ENCODE data around the gene DAB2IP. TPM values are rescaled to one million over a fixed set of nuclear protein-coding genes. Genes with fewer than 3 reads are reported as not detected.

The DAB2IP gene
- total and polyA plus RNA-seq, 9 donors: 26.3 to 49.0 (median 39.3) TPM

DNA sequence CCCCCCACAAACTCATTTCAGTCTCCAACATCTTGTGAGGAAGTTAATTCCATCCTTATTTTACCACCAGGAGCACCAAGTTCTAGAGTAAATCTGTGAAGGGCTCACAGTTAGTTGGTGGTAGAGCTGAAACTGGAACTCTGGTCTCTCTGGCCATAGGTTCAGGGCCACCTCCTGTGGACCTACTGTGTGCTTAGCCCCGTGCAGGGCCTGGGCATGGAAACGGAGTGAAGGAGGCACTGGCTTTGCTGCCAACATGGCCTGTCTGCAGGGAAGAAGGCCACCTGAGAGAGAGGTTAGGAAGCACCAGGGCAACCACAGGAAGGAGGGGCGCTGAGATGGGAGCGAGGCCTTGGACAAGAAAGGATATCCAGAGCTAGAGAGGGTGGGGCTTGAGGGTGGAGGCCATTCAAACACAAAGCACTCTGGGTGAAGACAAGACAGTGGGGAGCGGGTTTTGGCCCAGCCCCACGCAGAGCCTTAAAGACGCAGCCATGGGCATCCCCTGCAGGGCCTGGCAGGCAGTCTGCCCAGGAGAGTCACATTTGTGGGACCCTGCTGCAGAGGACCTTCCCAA is 16.0 kb upstream of the DAB2IP start:
- Histone ChIP-seq H3K27ac (ENCODE audit: low read length) (no peak overlapping the region), H3K4me1 (ENCODE audit: control insufficient read depth, insufficient read depth, low read length) (peaks cover 63% of the 10 kb centered on the region)
- no peak for DNase-seq

DNA sequence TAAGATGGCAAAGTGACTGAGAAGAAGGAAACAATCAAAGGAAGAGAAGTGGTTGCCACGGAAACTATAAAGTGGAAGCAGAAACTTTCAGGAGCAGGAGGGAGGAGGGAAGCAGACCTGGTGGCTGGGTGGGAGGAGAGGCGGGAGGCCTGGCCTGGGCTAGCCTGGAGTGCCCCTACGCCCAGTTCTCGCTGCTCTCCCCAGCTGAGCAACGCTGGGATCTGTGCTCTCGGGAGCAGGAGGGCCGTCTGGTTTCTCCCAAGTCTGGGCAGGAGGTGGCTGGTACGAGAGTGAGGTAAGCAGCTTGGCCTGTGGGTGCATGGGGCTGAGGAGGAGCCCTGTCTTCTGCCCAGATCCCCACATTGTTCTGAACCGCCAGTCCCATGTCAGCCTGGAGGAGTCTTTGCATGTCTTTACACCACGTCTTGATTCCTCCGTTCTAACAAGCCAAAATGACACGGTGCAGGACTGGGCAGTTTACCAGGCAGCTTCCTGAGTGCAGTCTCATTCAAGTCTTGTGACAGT is 15.0 kb upstream of the DAB2IP start:
- peaks cover 73% of the 10 kb centered on the region for H3K4me1 ChIP-seq (ENCODE audit: control insufficient read depth, insufficient read depth, low read length)
- no peaks in the 10 kb centered on the region for H3K27me3 ChIP-seq (ENCODE audit: control insufficient read depth, insufficient read depth, low read length)
- WGBS (ENCODE audit: insufficient coverage): 57% methylated on average over 8 of the region's 12 CpGs
- H3K36me3 ChIP-seq (ENCODE audit: control insufficient read depth, insufficient read depth, low read length): no peaks in the 10 kb centered on the region
- H3K4me3 ChIP-seq (ENCODE audit: low read length): no peak overlapping the region
- peak overlapping the region; percentile 38 for H3K27ac ChIP-seq (ENCODE audit: low read length)
- H3K9me3 ChIP-seq (replicated peaks; ENCODE audit: control insufficient read depth, low read depth, low read length): no peaks in the 10 kb centered on the region
- DNase-seq: peak; percentile 84

More for the DNA sequence above, 16.0 kb upstream of the DAB2IP start:
- WGBS (ENCODE audit: insufficient coverage): 73% methylated on average over 6 of the region's 7 CpGs
- no peaks in the 10 kb centered on the region for H3K27me3 ChIP-seq (ENCODE audit: control insufficient read depth, insufficient read depth, low read length)
- H3K36me3 ChIP-seq (ENCODE audit: control insufficient read depth, insufficient read depth, low read length): no peaks in the 10 kb centered on the region
- H3K9me3 ChIP-seq (replicated peaks; ENCODE audit: control insufficient read depth, low read depth, low read length): no peaks in the 10 kb centered on the region
- no peak overlapping the region for H3K4me3 ChIP-seq (ENCODE audit: low read length)

DNA sequence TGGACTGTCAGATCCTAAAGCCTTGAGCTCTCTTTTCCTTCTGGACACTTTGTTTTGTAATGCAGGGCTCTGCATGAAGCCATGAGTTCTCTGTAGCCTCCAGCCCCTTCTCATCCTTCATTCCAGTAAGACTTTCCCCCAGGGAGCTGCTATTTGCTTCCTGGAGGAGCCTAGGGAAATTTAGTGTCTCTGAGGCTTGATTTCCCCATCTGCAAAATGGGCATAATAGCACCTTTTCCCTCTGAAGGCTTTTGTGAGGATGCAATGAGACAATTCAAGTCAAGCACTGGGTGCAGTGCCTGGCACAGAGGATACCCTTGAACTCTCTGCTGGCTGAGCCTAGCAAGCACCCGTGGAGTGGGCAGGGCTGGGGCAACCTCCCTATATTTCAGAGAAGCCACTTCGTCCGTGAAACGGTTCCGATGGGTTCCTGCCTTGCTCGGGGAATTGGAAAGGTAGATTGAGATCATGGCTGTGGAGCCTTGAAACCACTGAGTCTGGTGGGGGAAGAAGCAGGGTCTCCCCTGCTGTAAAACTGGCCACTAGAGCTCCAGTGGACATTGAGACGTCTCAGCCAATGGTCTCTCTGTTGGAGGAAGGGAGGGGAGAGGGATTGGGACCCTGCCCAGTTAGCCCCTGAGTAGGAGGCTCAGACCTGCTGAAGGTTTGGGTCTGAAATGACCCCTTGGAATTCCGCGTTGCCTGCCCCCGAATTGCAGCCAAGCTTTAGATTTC is 14.3 kb upstream of the DAB2IP start:
- peak overlapping the region; percentile 57 for H3K27ac ChIP-seq (ENCODE audit: low read length)
- 27% methylated on average over 4 of the region's 10 CpGs for WGBS (ENCODE audit: insufficient coverage)

DNA sequence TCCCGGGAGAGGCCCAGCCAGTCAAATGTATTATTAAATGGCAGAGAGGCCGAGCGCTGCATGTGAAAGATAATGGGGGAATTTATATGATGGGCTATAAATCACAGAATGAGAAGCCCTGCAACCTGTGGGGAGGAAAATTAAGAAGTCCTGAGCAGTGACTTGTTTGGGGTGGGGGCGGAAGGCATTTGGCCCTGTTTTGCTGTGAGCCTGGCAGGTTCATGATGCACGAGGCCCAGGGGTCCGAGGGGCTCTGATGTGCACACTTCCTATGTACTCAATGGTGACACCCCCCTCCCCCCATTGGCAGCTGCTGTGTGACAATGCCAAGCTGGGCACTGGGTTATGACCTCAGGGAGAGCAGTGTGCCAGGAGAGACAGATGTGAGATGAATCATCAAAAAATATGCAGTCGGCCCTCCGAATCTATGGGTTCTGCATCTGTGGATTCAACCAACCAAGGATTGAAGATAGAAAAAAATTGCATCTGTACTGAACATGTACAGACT is 13.7 kb upstream of the DAB2IP start:
- WGBS (ENCODE audit: insufficient coverage): 15% methylated on average over 4 of the region's 8 CpGs
- H3K4me1 ChIP-seq (ENCODE audit: control insufficient read depth, insufficient read depth, low read length): peaks cover 65% of the 10 kb centered on the region
- H3K27me3 ChIP-seq (ENCODE audit: control insufficient read depth, insufficient read depth, low read length): no peaks in the 10 kb centered on the region
- H3K9me3 ChIP-seq (replicated peaks; ENCODE audit: control insufficient read depth, low read depth, low read length): no peaks in the 10 kb centered on the region
- DNase-seq: peak; percentile 83
- H3K4me3 ChIP-seq (ENCODE audit: low read length): no peak overlapping the region
- H3K27ac ChIP-seq (ENCODE audit: low read length): peak overlapping the region; percentile 57
- no peaks in the 10 kb centered on the region for H3K36me3 ChIP-seq (ENCODE audit: control insufficient read depth, insufficient read depth, low read length)

More for the DNA sequence above, 14.3 kb upstream of the DAB2IP start:
- Histone ChIP-seq H3K36me3 (ENCODE audit: control insufficient read depth, insufficient read depth, low read length) (no peaks in the 10 kb centered on the region), H3K4me3 (ENCODE audit: low read length) (no peak overlapping the region), H3K4me1 (ENCODE audit: control insufficient read depth, insufficient read depth, low read length) (peaks cover 68% of the 10 kb centered on the region), H3K27me3 (ENCODE audit: control insufficient read depth, insufficient read depth, low read length) (no peaks in the 10 kb centered on the region), H3K9me3 (replicated peaks; ENCODE audit: control insufficient read depth, low read depth, low read length) (no peaks in the 10 kb centered on the region)
- no peak for DNase-seq

DNA sequence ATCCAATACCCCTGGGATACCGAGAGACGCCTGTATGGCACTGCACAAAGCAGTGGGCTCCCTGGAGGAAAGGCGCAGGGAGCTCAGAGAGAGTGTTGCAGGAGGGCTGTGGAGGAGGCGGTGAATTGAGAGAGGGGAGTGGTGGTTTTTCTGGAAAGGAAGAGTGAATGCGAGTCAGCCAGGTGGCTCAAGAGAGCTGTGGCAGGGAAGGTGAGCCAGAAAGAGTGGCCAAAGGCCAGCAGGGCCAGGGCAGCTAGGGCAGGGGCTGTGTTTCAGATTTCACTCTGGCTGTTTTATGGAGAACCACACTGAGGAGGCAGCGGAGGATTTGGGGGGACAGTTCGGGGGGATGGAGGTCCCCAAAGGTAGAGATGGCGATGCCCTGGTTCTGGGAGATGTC is 13.0 kb upstream of the DAB2IP start:
- DNase-seq: no peak
- no peaks in the 10 kb centered on the region for H3K9me3 ChIP-seq (replicated peaks; ENCODE audit: control insufficient read depth, low read depth, low read length)
- H3K4me1 ChIP-seq (ENCODE audit: control insufficient read depth, insufficient read depth, low read length): peaks cover 65% of the 10 kb centered on the region
- WGBS (ENCODE audit: insufficient coverage): 73% methylated on average over 8 of the region's 8 CpGs
- H3K27ac ChIP-seq (ENCODE audit: low read length): peak overlapping the region; percentile 57
- H3K4me3 ChIP-seq (ENCODE audit: low read length): no peak overlapping the region
- peaks cover 2% of the 10 kb centered on the region for H3K27me3 ChIP-seq (ENCODE audit: control insufficient read depth, insufficient read depth, low read length)
- H3K36me3 ChIP-seq (ENCODE audit: control insufficient read depth, insufficient read depth, low read length): no peaks in the 10 kb centered on the region

DNA sequence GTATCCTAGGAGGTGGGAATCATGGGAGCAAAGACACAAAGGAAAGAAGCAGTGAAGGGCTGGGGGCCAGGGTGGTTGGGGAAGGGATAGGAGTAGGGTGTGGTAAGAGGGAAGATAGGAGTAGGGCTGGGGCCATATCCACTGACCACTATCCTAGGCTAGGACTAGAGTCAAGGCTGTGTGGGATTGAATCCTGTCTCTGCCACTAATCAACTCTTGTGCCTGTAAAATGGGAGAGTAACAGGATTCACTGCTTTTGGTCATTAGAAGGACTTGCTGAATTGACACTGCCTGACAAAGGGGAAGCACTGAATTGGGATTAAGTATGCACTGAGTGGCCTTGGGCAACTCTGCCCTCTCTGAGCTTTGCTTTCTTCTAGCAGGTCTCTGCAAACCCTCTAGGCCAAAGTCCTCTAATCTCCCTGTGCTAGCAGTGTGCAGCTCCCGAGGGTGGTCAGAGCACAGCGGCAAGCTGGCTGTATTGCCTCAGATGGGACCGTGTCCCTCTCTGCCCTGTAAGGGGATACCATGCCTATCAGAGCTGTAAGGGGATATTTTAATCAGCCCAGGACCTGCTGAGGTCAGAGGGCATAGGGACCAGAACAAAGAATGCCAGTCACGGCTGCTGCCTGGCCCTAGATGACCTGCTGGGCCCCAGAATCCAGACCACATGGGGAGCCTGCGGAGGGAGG is 12.4 kb upstream of the DAB2IP start:
- Histone ChIP-seq H3K4me3 (ENCODE audit: low read length) (no peak overlapping the region), H3K4me1 (ENCODE audit: control insufficient read depth, insufficient read depth, low read length) (peaks cover 65% of the 10 kb centered on the region), H3K27me3 (ENCODE audit: control insufficient read depth, insufficient read depth, low read length) (peaks cover 2% of the 10 kb centered on the region), H3K36me3 (ENCODE audit: control insufficient read depth, insufficient read depth, low read length) (no peaks in the 10 kb centered on the region), H3K9me3 (replicated peaks; ENCODE audit: control insufficient read depth, low read depth, low read length) (no peaks in the 10 kb centered on the region), H3K27ac (ENCODE audit: low read length) (peak overlapping the region; percentile 57)
- WGBS (ENCODE audit: insufficient coverage): 87% methylated on average over 5 of the region's 5 CpGs
- DNase-seq: no peak

DNA sequence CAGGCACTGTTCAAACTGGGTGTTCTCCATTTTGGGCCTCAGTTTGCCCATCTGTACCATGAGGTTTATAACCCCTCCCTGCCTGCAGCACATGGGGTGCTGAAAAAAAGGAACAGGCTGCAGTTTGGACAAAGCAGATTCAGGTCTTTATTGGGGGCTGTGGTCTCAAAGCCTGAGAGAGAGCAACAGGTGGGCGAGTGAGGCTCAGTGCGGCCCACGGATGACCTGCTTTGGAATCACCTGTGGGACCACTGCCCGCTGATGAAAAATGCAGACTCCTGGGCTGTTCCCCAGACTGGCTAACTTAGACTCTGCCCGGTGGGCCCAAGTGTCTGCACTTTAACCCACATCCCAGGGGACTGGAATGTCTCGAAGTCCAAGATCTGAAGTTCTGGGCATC is 11.8 kb upstream of the DAB2IP start:
- Histone ChIP-seq H3K9me3 (replicated peaks; ENCODE audit: control insufficient read depth, low read depth, low read length) (no peaks in the 10 kb centered on the region), H3K27me3 (ENCODE audit: control insufficient read depth, insufficient read depth, low read length) (peaks cover 2% of the 10 kb centered on the region), H3K27ac (ENCODE audit: low read length) (no peak overlapping the region), H3K4me3 (ENCODE audit: low read length) (no peak overlapping the region), H3K36me3 (ENCODE audit: control insufficient read depth, insufficient read depth, low read length) (no peaks in the 10 kb centered on the region), H3K4me1 (ENCODE audit: control insufficient read depth, insufficient read depth, low read length) (peaks cover 64% of the 10 kb centered on the region)
- DNase-seq: no peak
- 92% methylated on average over 4 of the region's 6 CpGs for WGBS (ENCODE audit: insufficient coverage)

DNA sequence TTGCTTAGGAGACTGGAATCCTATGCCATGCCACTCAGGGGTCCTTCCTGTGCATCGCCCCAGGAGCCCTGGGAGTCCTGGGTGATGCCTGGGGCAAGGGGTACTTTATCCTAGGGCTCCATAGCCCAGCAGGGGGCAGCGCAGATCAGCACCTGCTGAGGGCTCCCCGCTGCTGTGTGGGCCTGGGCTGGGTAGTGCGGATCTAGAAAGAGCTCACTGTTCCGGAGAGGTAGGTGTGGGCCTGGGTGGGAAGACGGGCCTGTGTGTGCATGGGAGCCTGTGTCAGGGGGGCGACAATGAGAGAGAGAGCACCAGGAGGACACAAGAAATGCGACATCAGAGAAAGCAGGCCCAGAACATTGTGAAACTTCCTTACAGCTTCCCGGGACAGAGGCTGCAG is 11.4 kb upstream of the DAB2IP start:
- Histone ChIP-seq H3K4me3 (ENCODE audit: low read length) (no peak overlapping the region), H3K4me1 (ENCODE audit: control insufficient read depth, insufficient read depth, low read length) (peaks cover 64% of the 10 kb centered on the region), H3K27ac (ENCODE audit: low read length) (peak overlapping the region; percentile 25), H3K9me3 (replicated peaks; ENCODE audit: control insufficient read depth, low read depth, low read length) (no peaks in the 10 kb centered on the region), H3K36me3 (ENCODE audit: control insufficient read depth, insufficient read depth, low read length) (no peaks in the 10 kb centered on the region), H3K27me3 (ENCODE audit: control insufficient read depth, insufficient read depth, low read length) (peaks cover 2% of the 10 kb centered on the region)
- 71% methylated on average over 7 of the region's 9 CpGs for WGBS (ENCODE audit: insufficient coverage)
- DNase-seq: no peak

DNA sequence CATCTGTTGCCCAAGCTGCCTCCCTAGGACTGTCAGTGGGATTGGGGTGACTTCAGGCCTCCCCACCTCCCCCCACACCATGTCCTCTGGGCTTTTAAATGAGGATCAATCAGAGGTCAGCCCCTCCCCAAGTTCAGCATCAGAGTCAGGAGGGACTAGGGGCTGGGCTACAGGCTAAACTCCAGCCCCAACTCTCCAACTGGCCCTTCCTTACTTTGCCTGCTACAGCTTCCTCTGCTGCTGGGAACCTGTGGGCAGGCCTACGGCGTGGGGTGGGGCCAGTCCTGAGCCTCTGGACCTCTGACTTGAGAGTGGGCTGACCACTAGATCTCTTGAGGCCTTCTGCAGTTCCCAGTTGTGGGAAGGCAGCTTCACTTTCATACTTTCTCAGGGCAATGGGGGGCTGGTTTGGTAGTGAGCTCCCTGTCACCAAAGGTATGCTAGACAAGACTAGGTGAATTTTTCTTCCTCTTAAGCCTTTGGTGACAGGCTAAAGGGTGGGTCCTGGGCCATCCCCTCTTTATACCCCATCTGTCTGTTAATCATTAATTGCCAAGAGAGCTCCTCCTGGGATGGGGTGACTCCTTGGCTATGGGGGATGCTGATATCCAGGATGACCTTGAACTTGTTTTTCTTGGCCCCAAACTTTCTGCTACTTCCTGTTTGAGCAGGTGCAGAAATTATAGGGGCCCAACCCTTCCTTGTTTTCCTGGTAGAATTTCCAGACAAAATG is 10.8 kb upstream of the DAB2IP start:
- no peak for DNase-seq
- peaks cover 64% of the 10 kb centered on the region for H3K4me1 ChIP-seq (ENCODE audit: control insufficient read depth, insufficient read depth, low read length)
- H3K9me3 ChIP-seq (replicated peaks; ENCODE audit: control insufficient read depth, low read depth, low read length): no peaks in the 10 kb centered on the region
- 40% methylated on average over 2 of the region's 2 CpGs for WGBS (ENCODE audit: insufficient coverage)
- H3K36me3 ChIP-seq (ENCODE audit: control insufficient read depth, insufficient read depth, low read length): no peaks in the 10 kb centered on the region
- H3K27ac ChIP-seq (ENCODE audit: low read length): peak overlapping the region; percentile 25
- H3K27me3 ChIP-seq (ENCODE audit: control insufficient read depth, insufficient read depth, low read length): peaks cover 2% of the 10 kb centered on the region
- no peak overlapping the region for H3K4me3 ChIP-seq (ENCODE audit: low read length)

Data from muscle of leg (tissue), 11 donors.